HEK293 (cell line): Measurements from ENCODE around the gene KCTD6.
"Not testable (repeated sequence)": the region's sequence is repeated elsewhere in the genome, so short reads cannot be mapped to it uniquely, and the experiment has no call there.

Experiments
- ZBTB20 ChIP-seq: fragments of 450-650 bp; formaldehyde crosslinking; IDR thresholded peaks from 2 replicates; pipeline ENCODE4 v1.5.1; 2016; ENCODE audit warnings: missing biosample characterization, missing genetic modification characterization
- ZBTB21 ChIP-seq: fragments of 450-650 bp; formaldehyde crosslinking; IDR thresholded peaks from 2 replicates; pipeline ENCODE4 v1.5.1; 2017; ENCODE audit warnings: missing biosample characterization, missing genetic modification characterization
- ZBTB8A ChIP-seq: fragments of 450-650 bp; formaldehyde crosslinking; IDR thresholded peaks from 2 replicates; pipeline ENCODE4 v1.5.1; 2016; ENCODE audit warnings: missing biosample characterization, missing genetic modification characterization
- ZFP41 ChIP-seq: fragments of 450-650 bp; formaldehyde crosslinking; IDR thresholded peaks from 2 replicates; pipeline ENCODE4 v1.5.1; 2016; ENCODE audit warnings: missing biosample characterization, missing genetic modification characterization, borderline replicate concordance
- ZNF24 ChIP-seq: fragments of 450-650 bp; formaldehyde crosslinking; IDR thresholded peaks from 2 replicates; pipeline ENCODE4 v1.5.1; 2016; ENCODE audit warnings: missing biosample characterization, missing genetic modification characterization
- ZNF335 ChIP-seq: fragments of 450-650 bp; formaldehyde crosslinking; conservative IDR thresholded peaks from 2 replicates; pipeline ENCODE4 v1.5.1; 2016; ENCODE audit warnings: missing biosample characterization, missing genetic modification characterization
- ZNF548 ChIP-seq: fragments of 450-650 bp; formaldehyde crosslinking; IDR thresholded peaks from 2 replicates; pipeline ENCODE4 v1.5.1; 2016; ENCODE audit warnings: missing biosample characterization, missing genetic modification characterization
- ZNF558 ChIP-seq: fragments of 450-650 bp; formaldehyde crosslinking; IDR thresholded peaks from 2 replicates; pipeline ENCODE4 v1.5.1; 2016; ENCODE audit warnings: missing biosample characterization, missing genetic modification characterization
- ZNF585B ChIP-seq: fragments of 450-650 bp; formaldehyde crosslinking; IDR thresholded peaks from 2 replicates; pipeline ENCODE4 v1.5.1; 2016; ENCODE audit warnings: missing biosample characterization, missing genetic modification characterization
- ZNF677 ChIP-seq: fragments of 450-650 bp; IDR thresholded peaks from 2 replicates; pipeline ENCODE4 v1.5.0; 2018; ENCODE audit warnings: missing biosample characterization, mild to moderate bottlenecking, missing genetic modification characterization, moderate library complexity
- TF ChIP-seq, protein P1 (sequence below): fragments of 450-650 bp; formaldehyde crosslinking; IDR thresholded peaks from 2 replicates; pipeline ENCODE4 v1.5.1; 2016; ENCODE audit warnings: missing biosample characterization, missing genetic modification characterization
- TF ChIP-seq, protein P2 (sequence below): sonication (generic); formaldehyde crosslinking; IDR thresholded peaks from 2 replicates; pipeline ENCODE4 v1.8.1; 2022; ENCODE audit warnings: mild to moderate bottlenecking, moderate library complexity, missing genetic modification reagents

DNA sequence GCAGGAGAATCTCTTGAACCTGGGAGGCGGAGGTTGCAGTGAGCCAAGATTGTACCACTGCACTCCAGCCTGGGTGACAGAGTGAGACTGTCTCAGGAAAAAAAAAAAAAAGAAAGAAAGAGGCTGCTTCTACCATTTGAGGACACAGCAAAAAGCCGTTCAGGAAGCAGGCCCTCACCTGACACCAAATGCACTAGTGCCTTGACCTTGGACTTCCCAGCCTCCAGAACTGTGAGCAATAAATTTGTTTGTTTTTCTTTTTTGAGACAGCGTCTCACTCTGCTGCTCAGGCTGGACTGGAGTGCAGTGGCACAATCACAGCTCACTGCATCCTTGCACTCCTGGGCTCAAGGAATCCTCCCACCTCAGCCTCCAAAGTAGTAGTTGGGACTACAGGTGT, 35.5 kb downstream of the KCTD6 start:
- TF ChIP-seq, protein P1, sequence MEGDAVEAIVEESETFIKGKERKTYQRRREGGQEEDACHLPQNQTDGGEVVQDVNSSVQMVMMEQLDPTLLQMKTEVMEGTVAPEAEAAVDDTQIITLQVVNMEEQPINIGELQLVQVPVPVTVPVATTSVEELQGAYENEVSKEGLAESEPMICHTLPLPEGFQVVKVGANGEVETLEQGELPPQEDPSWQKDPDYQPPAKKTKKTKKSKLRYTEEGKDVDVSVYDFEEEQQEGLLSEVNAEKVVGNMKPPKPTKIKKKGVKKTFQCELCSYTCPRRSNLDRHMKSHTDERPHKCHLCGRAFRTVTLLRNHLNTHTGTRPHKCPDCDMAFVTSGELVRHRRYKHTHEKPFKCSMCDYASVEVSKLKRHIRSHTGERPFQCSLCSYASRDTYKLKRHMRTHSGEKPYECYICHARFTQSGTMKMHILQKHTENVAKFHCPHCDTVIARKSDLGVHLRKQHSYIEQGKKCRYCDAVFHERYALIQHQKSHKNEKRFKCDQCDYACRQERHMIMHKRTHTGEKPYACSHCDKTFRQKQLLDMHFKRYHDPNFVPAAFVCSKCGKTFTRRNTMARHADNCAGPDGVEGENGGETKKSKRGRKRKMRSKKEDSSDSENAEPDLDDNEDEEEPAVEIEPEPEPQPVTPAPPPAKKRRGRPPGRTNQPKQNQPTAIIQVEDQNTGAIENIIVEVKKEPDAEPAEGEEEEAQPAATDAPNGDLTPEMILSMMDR, result not testable (repeated sequence)
- TF ChIP-seq, protein P2, sequence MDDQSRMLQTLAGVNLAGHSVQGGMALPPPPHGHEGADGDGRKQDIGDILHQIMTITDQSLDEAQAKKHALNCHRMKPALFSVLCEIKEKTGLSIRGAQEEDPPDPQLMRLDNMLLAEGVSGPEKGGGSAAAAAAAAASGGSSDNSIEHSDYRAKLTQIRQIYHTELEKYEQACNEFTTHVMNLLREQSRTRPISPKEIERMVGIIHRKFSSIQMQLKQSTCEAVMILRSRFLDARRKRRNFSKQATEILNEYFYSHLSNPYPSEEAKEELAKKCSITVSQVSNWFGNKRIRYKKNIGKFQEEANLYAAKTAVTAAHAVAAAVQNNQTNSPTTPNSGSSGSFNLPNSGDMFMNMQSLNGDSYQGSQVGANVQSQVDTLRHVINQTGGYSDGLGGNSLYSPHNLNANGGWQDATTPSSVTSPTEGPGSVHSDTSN, result not testable (repeated sequence)
- not testable (repeated sequence) for TF ChIP-seq ZNF548 (tag by site-specific recombination); ZNF677 (tag by site-specific recombination); ZNF335; ZNF558 (tag by site-specific recombination); ZNF24 (tag by site-specific recombination); ZBTB8A (tag by site-specific recombination); ZBTB21; ZBTB20; ZFP41 (tag by site-specific recombination); ZNF585B (tag by site-specific recombination)
